H9 (cell line): ENCODE measurements around the gene ZNF292. TPM values are rescaled to one million over a fixed set of nuclear protein-coding genes. Genes with fewer than 3 reads are reported as not detected.

ENCODE experiments used
- DNase-seq: peaks from one replicate; pipeline ENCODE4 v3.0.0-alpha.2; 2017
- H2AFZ ChIP-seq: one replicate; pipeline ENCODE4 v1.6.1; 2013; ENCODE audit warnings: mild to moderate bottlenecking, low read length, control low read depth, moderate library complexity
- H2AK5ac ChIP-seq: 2 replicates; pipeline ENCODE4 v1.6.1; 2013; ENCODE audit warnings: low read length, control low read depth, mixed read lengths; ENCODE audit not compliant: insufficient read length
- H2BK120ac ChIP-seq: one replicate; pipeline ENCODE4 v1.6.1; 2013; ENCODE audit warnings: low read depth, mild to moderate bottlenecking, low read length, control low read depth, inconsistent platforms; ENCODE audit not compliant: poor library complexity, severe bottlenecking
- H2BK12ac ChIP-seq: 2 replicates; pipeline ENCODE4 v1.6.1; 2013; ENCODE audit warnings: low read length, control low read depth, mixed read lengths, low read depth; ENCODE audit not compliant: insufficient read length
- H2BK15ac ChIP-seq: 2 replicates; pipeline ENCODE4 v1.6.1; 2013; ENCODE audit warnings: low read depth, low read length, control low read depth
- H2BK20ac ChIP-seq: one replicate; pipeline ENCODE4 v1.6.1; 2013; ENCODE audit warnings: low read depth, mild to moderate bottlenecking, low read length, control low read depth, inconsistent platforms; ENCODE audit not compliant: poor library complexity, severe bottlenecking
- H2BK5ac ChIP-seq: 2 replicates; pipeline ENCODE4 v1.6.1; 2013; ENCODE audit warnings: low read length, control low read depth, mixed read lengths; ENCODE audit not compliant: insufficient read length
- H3K14ac ChIP-seq: 2 replicates; pipeline ENCODE4 v1.6.1; 2013; ENCODE audit warnings: low read length, control low read depth; ENCODE audit not compliant: insufficient read depth
- H3K18ac ChIP-seq: 2 replicates; pipeline ENCODE4 v1.6.1; 2013; ENCODE audit warnings: low read depth, mild to moderate bottlenecking, mixed read lengths, low read length, control low read depth; ENCODE audit not compliant: insufficient read length
- H3K23ac ChIP-seq: 2 replicates; pipeline ENCODE4 v1.6.1; 2013; ENCODE audit warnings: low read length, control low read depth, mixed read lengths, low read depth; ENCODE audit not compliant: insufficient read length
- H3K23me2 ChIP-seq: 2 replicates; pipeline ENCODE4 v1.6.1; 2013; ENCODE audit warnings: low read depth, mild to moderate bottlenecking, mixed read lengths, low read length, control low read depth; ENCODE audit not compliant: insufficient read length, poor library complexity, severe bottlenecking
- H3K27ac ChIP-seq: 2 replicates; pipeline ENCODE4 v1.5.1; 2013; ENCODE audit warnings: low read length, control low read depth, mixed read lengths, low read depth; ENCODE audit not compliant: insufficient read length
- H3K27me3 ChIP-seq: 2 replicates; pipeline ENCODE4 v1.6.1; 2013; ENCODE audit warnings: low read length, control low read depth, inconsistent platforms; ENCODE audit not compliant: insufficient read depth
- H3K4ac ChIP-seq: 2 replicates; pipeline ENCODE4 v1.6.1; 2013; ENCODE audit warnings: low read depth, mild to moderate bottlenecking, control low read depth, inconsistent platforms, low read length, moderate library complexity
- H3K4me1 ChIP-seq: 2 replicates; pipeline ENCODE4 v1.6.1; 2013; ENCODE audit warnings: low read length, control low read depth, inconsistent platforms; ENCODE audit not compliant: insufficient read depth
- H3K4me2 ChIP-seq: 2 replicates; pipeline ENCODE4 v1.6.1; 2013; ENCODE audit warnings: low read length, control low read depth, mixed read lengths; ENCODE audit not compliant: insufficient read length, insufficient read depth
- H3K56ac ChIP-seq: 2 replicates; pipeline ENCODE4 v1.6.1; 2013; ENCODE audit warnings: low read depth, mild to moderate bottlenecking, mixed read lengths, low read length, control low read depth; ENCODE audit not compliant: insufficient read length
- H3K79me1 ChIP-seq: 2 replicates; pipeline ENCODE4 v1.6.1; 2013; ENCODE audit warnings: low read depth, mild to moderate bottlenecking, moderate library complexity, low read length, control low read depth, inconsistent platforms; ENCODE audit not compliant: insufficient read depth, poor library complexity, severe bottlenecking
- H3K79me2 ChIP-seq: 2 replicates; pipeline ENCODE4 v1.6.1; 2013; ENCODE audit warnings: low read length, control low read depth, inconsistent platforms; ENCODE audit not compliant: insufficient read depth
- H3K9ac ChIP-seq: 2 replicates; pipeline ENCODE4 v1.6.1; 2013; ENCODE audit warnings: low read length, control low read depth, mixed read lengths; ENCODE audit not compliant: insufficient read length; ENCODE audit errors: extremely low read depth
- H3K9me3 ChIP-seq: one replicate; pipeline ENCODE4 v1.6.1; 2013; ENCODE audit warnings: low read depth, low read length, inconsistent platforms; ENCODE audit not compliant: control insufficient read depth
- H3T11ph ChIP-seq: one replicate; pipeline ENCODE4 v1.6.1; 2013; ENCODE audit warnings: mild to moderate bottlenecking, low read length, control low read depth, inconsistent platforms
- H4K20me1 ChIP-seq: one replicate; pipeline ENCODE4 v1.6.1; 2013; ENCODE audit not compliant: control insufficient read depth, insufficient read length, insufficient read depth
- H4K5ac ChIP-seq: 2 replicates; pipeline ENCODE4 v1.6.1; 2013; ENCODE audit warnings: low read depth, mild to moderate bottlenecking, mixed read lengths, low read length, control low read depth; ENCODE audit not compliant: insufficient read length
- H4K8ac ChIP-seq: replicated peaks from 2 replicates; pipeline ENCODE4 v1.6.1; 2013; ENCODE audit warnings: low read length, control low read depth, mixed read lengths, low read depth; ENCODE audit not compliant: insufficient read length
- H4K91ac ChIP-seq: 2 replicates; pipeline ENCODE4 v1.6.1; 2013; ENCODE audit warnings: low read depth, mild to moderate bottlenecking, moderate library complexity, mixed read lengths, low read length, control low read depth; ENCODE audit not compliant: insufficient read length
- H3K27ac Mint-ChIP-seq, 3 experiments: 2 replicates in 2 of 3; 3 replicates in 1 of 3; pipeline ENCODE4 v1.8.0; 2020 to 2021; ENCODE audit warnings: mixed read lengths in 3 of 3, mild to moderate bottlenecking in 1 of 3, moderate library complexity in 1 of 3
- H3K27me3 Mint-ChIP-seq: 2 replicates; pipeline ENCODE4 v1.8.0; 2021; ENCODE audit warnings: low read depth, mild to moderate bottlenecking, moderate library complexity, mixed read lengths
- H3K36me3 Mint-ChIP-seq, 3 experiments: 2 replicates in 2 of 3; 3 replicates in 1 of 3; pipeline ENCODE4 v1.8.0; 2020 to 2021; ENCODE audit warnings: low read depth in 3 of 3, mixed read lengths in 3 of 3; ENCODE audit not compliant: insufficient read depth in 1 of 3
- H3K4me1 Mint-ChIP-seq, 2 experiments: 2 replicates each; pipeline ENCODE4 v1.8.0; 2020; ENCODE audit warnings: mixed read lengths in 2 of 2
- H3K4me3 Mint-ChIP-seq, 2 experiments: 2 replicates in 1 of 2; 3 replicates in 1 of 2; pipeline ENCODE4 v1.8.0; 2020 to 2021; ENCODE audit warnings: mild to moderate bottlenecking in 2 of 2, mixed read lengths in 2 of 2, moderate library complexity in 1 of 2
- H3K9me3 Mint-ChIP-seq, 2 experiments: 2 replicates in 1 of 2; 3 replicates in 1 of 2; pipeline ENCODE4 v1.8.0; 2020; ENCODE audit warnings: mild to moderate bottlenecking in 2 of 2, mixed read lengths in 2 of 2, moderate library complexity in 1 of 2
- total RNA-seq: library from RNA; stranded (reverse); gene quantifications from 2 replicates; pipeline ENCODE4 v1.2.1, GENCODE V29; 2021
- TF ChIP-seq, protein P1 (sequence below): fragments of 200-600 bp; sonication (generic); conservative IDR thresholded peaks from 3 replicates; pipeline ENCODE4 v1.8.0; 2021; ENCODE audit warnings: antibody characterized with exemption, mild to moderate bottlenecking

ZNF292 gene
- total RNA-seq, 1 experiment from 2014 or later: 38.7 TPM

DNA sequence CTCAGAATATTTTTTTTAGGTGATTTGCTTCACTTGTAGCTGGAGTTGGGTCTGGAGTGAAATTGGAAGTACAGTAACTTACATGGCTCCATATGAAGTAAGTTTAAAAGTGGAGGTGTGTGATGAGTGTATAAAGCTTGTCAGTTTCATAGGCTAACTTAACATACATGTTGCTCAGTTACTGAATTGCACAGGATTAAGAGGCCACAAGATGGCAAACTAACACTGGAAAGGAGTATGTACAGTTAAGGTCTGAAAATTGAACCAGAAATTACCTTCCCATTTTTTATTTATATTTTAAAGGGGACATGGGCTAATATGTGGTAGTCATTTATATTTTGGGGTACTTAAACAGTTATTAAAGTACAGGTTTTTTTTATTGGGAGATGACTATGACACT is 121.8 kb downstream of the ZNF292 start:
- DNase-seq: no peak
- no peak overlapping the region for H2BK12ac ChIP-seq
- H3K27me3 ChIP-seq: no peaks in the 10 kb centered on the region
- no peak overlapping the region for H4K5ac ChIP-seq
- H3K23me2 ChIP-seq: no peaks in the 10 kb centered on the region
- H2AK5ac ChIP-seq: no peak overlapping the region
- H2AFZ ChIP-seq: no peak overlapping the region
- H3K23ac ChIP-seq: no peak overlapping the region
- Mint-ChIP-seq H3K27me3 (no peaks in the 10 kb centered on the region; the same call in 1 of the 2 replicates), H3K36me3 (no peaks in the 10 kb centered on the region), H3K4me3 (no peak overlapping the region), H3K27ac (no peak overlapping the region), H3K4me1 (no peaks in the 10 kb centered on the region), H3K9me3 (no peaks in the 10 kb centered on the region)
- H3T11ph ChIP-seq: no peak overlapping the region
- no peak overlapping the region for H3K4ac ChIP-seq
- peaks cover 2% of the 10 kb centered on the region; the same call in 1 of the 2 replicates for H3K4me1 ChIP-seq
- H2BK120ac ChIP-seq: no peak overlapping the region
- no peak overlapping the region for H2BK15ac ChIP-seq
- H3K14ac ChIP-seq: no peak overlapping the region
- no peak overlapping the region for H4K8ac ChIP-seq
- H4K20me1 ChIP-seq: no peaks in the 10 kb centered on the region
- H3K27ac ChIP-seq: no peak overlapping the region
- H4K91ac ChIP-seq: no peak overlapping the region
- H3K79me2 ChIP-seq: no peaks in the 10 kb centered on the region
- no peak overlapping the region for H3K9ac ChIP-seq
- H2BK20ac ChIP-seq: no peak overlapping the region
- no peak overlapping the region for H3K18ac ChIP-seq
- H3K79me1 ChIP-seq: no peaks in the 10 kb centered on the region
- H3K9me3 ChIP-seq: no peaks in the 10 kb centered on the region
- H3K4me2 ChIP-seq: no peak overlapping the region
- H2BK5ac ChIP-seq: no peak overlapping the region
- no peak overlapping the region for H3K56ac ChIP-seq
- TF ChIP-seq, protein P1, sequence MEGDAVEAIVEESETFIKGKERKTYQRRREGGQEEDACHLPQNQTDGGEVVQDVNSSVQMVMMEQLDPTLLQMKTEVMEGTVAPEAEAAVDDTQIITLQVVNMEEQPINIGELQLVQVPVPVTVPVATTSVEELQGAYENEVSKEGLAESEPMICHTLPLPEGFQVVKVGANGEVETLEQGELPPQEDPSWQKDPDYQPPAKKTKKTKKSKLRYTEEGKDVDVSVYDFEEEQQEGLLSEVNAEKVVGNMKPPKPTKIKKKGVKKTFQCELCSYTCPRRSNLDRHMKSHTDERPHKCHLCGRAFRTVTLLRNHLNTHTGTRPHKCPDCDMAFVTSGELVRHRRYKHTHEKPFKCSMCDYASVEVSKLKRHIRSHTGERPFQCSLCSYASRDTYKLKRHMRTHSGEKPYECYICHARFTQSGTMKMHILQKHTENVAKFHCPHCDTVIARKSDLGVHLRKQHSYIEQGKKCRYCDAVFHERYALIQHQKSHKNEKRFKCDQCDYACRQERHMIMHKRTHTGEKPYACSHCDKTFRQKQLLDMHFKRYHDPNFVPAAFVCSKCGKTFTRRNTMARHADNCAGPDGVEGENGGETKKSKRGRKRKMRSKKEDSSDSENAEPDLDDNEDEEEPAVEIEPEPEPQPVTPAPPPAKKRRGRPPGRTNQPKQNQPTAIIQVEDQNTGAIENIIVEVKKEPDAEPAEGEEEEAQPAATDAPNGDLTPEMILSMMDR: peak; percentile 32; the same call in 1 of the 3 replicates
